Suprapubic skin (tissue), 4 donors: ENCODE data around the gene PPIE.

Experiments used
- CTCF ChIP-seq, 2 donors: fragments of 200-600 bp in 1 of 2; fragments of 450-650 bp in 1 of 2; sonication (generic) in 1 of 2; IDR thresholded peaks; one replicate each; pipeline ENCODE4 v1.5.1; 2016 to 2019; ENCODE audit warnings: antibody characterized with exemption in 2 of 2, mild to moderate bottlenecking in 1 of 2, moderate library complexity in 1 of 2
- EP300 ChIP-seq: sonication (generic); formaldehyde crosslinking; IDR thresholded peaks from one replicate; pipeline ENCODE4 v1.6.1; 2017; ENCODE audit warnings: antibody characterized with exemption
- POLR2A ChIP-seq, 2 donors: fragments of 450-650 bp; IDR thresholded peaks; one replicate each; pipeline ENCODE4 v1.6.1; 2017; ENCODE audit warnings: antibody characterized with exemption in 2 of 2, mild to moderate bottlenecking in 2 of 2, moderate library complexity in 2 of 2
- POLR2AphosphoS5 ChIP-seq, 3 donors: sonication (generic); formaldehyde crosslinking; IDR thresholded peaks; one replicate each; pipeline ENCODE4 v1.6.1; 2017; ENCODE audit warnings: antibody characterized with exemption in 3 of 3

DNA sequence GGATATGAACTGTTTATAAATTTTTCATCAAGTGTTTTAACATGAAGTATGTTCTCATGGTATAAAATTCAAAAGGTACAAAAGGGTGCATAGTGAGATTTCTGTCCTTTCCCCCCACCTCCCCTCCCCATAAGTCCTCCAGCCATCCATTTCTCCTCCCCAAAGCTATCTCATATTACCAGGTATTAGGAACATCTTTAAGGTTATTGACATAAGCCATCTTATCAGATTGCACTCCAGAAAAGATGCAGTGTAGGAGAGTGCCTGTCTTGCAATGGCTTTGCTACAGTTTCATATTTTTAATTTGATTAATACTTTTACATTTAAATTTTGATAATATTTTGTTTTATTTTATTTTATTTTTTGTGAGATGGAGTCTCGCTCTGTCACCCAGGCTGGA, 33.9 kb upstream of the PPIE start:
- TF ChIP-seq CTCF (IDR thresholded peaks at IDR 0.05) (no peak), POLR2A (IDR thresholded peaks at IDR 0.05) (no peak), EP300 (no peak), POLR2AphosphoS5 (IDR thresholded peaks at IDR 0.05) (no peak)
